Measurements from ENCODE around the gene ZP1. TPM values are rescaled to one million over a fixed set of nuclear protein-coding genes. Genes with fewer than 3 reads are reported as not detected.

ZP1 gene
- total RNA-seq, 4 donors from 2014 or later, result not detected

GRCh38 chr11:60887556-60887955 lies 20.2 kb downstream of the ZP1 start:
- intact Hi-C loops (cut with DNase I), result no loop called here
- TF ChIP-seq POLR2A (IDR thresholded peaks at IDR 0.05) (no peak), CTCF (IDR thresholded peaks at IDR 0.05) (peak in 3 of 6 experiments; percentile 26 to 55 (median 53))
- Histone ChIP-seq H3K4me1 (peaks cover 0 to 18% (median 0%) of the 10 kb centered on the region in 3 donors), H3K27ac (no peak overlapping the region), H3K36me3 (peaks cover 0 to 38% (median 2%) of the 10 kb centered on the region in 3 donors), H3K4me3 (no peak overlapping the region), H3K27me3 (no peaks in the 10 kb centered on the region), H3K9me3 (no peaks in the 10 kb centered on the region)
- WGBS, 2 donors, result 61 to 66% methylated on average over 4 to 5 of the region's 5 CpGs
- no peak for DNase-seq

DNA sequence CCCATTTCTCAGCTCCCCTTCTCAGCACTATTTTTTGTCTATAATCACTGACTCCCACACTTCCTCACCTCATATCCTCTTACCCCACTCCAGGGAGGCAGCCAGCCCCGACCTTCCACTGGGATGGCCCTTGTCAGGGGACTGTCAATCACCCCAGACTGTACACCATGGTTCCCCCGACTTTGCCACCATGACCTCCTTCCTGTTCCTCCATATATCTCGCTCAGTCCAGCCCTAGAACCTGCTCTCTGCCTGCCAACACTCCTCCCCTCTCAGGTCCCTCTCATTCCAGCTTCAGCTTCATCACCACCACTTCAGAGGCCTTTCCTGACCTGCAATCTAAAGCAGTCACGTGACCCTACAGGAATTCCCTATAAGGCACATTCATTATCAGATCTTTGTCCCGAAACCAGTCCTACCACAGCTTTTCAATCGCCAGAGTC lies 22.5 kb downstream of the ZP1 start:
- Histone ChIP-seq H3K27me3 (no peaks in the 10 kb centered on the region), H3K4me3 (no peak overlapping the region), H3K4me1 (peaks cover 0 to 18% (median 0%) of the 10 kb centered on the region in 3 donors), H3K9me3 (no peaks in the 10 kb centered on the region), H3K36me3 (peaks cover 3 to 61% (median 15%) of the 10 kb centered on the region in 3 donors), H3K27ac (no peak overlapping the region)
- 59 to 64% methylated on average over 6 of the region's 6 CpGs for WGBS, 2 donors
- intact Hi-C loops (cut with DNase I), result no loop called here
- DNase-seq, result no peak
- TF ChIP-seq POLR2A (IDR thresholded peaks at IDR 0.05), result no peak
- TF ChIP-seq CTCF (IDR thresholded peaks at IDR 0.05), result no peak

DNA sequence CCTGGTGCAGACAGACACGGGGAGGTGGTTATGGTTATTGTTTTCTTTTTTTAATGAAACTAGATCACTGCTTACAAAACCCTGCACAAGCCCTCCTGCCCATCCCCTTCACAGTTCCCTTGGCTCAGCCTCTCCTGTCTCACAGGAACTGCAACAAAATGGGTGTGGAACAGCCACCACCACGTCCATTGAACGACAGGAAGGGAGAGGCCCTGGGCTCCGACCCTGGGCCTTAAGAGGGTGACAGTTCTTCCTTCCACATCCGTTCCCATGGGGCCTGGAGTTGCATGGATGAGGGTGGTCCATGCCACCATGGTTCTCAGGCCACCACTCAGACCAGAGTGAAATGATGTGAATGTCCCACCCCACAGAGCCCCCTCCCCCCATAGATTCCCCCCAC lies 23.4 kb downstream of the ZP1 start:
- peaks cover 3 to 69% (median 22%) of the 10 kb centered on the region in 3 donors for H3K36me3 ChIP-seq
- H3K27ac ChIP-seq, result peak overlapping the region in 1 of 4 donors; percentile 28
- no peak for TF ChIP-seq POLR2A (IDR thresholded peaks at IDR 0.05)
- no peak for TF ChIP-seq CTCF (IDR thresholded peaks at IDR 0.05)
- H3K4me1 ChIP-seq, result peaks cover 0 to 18% (median 0%) of the 10 kb centered on the region in 3 donors
- WGBS, 2 donors, result 40 to 60% methylated on average over 4 to 5 of the region's 5 CpGs
- H3K4me3 ChIP-seq, result no peak overlapping the region
- H3K27me3 ChIP-seq, result no peaks in the 10 kb centered on the region
- no peak for DNase-seq
- intact Hi-C loops (cut with DNase I), result no loop called here
- H3K9me3 ChIP-seq, result no peaks in the 10 kb centered on the region

DNA sequence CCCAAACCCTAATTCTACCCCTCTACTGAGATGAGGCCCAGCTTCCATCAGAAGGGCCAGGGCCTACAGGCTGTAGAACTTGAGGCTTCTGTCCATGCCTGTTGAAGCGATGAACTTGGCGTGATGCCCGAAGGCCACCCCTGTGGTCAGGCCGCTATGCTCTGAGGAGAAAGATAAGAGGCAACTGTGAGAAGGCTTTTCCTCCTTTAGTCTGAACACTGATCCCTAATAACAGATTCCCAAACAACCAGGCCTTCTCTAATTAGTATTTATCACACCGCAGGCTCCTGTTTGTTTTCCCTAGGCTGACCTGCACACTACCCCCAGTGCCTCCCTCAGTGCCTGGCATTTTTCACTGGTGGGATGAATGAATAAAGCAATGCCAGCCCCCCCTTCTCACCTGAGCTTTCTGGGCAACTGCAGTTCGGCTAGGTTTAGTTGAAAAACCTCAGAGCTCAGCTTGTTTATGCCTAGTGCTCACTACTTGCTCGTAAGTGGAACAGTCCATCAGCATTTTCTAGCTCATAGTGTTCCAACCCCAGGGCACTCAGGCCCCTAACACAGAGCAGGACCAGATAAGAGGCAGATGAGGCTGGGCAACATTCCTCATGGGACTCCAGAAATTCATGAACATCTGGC lies 23.9 kb downstream of the ZP1 start:
- Histone ChIP-seq H3K4me1 (peaks cover 0 to 18% (median 0%) of the 10 kb centered on the region in 3 donors), H3K36me3 (peaks cover 3 to 74% (median 27%) of the 10 kb centered on the region in 3 donors), H3K27me3 (no peaks in the 10 kb centered on the region), H3K27ac (peak overlapping the region in 1 of 4 donors; percentile 28), H3K9me3 (no peaks in the 10 kb centered on the region), H3K4me3 (no peak overlapping the region)
- WGBS, 2 donors, result 83 to 84% methylated on average over 5 to 7 of the region's 7 CpGs
- DNase-seq, result no peak
- intact Hi-C loops (cut with DNase I), result no loop called here
- TF ChIP-seq CTCF (IDR thresholded peaks at IDR 0.05) (no peak), POLR2A (IDR thresholded peaks at IDR 0.05) (no peak)

DNA sequence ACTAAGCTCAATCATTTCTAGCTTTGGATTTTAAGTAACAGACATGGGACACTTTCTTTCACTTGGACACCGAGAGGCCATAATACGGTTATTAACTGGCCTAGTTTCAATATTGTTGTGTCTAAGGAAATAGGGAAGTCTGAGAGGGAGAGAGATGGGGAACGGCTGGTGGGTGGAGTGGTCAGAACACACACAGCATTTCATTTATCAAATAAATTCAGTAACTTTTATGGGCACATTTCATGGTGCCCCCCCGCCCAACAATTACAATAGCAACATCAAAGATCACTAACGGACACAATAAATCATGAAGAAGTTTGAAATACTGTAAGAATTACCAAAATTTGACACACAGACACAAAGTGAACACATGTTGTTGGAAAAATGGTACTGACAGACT lies 28.3 kb downstream of the ZP1 start:
- Histone ChIP-seq H3K27me3 (no peaks in the 10 kb centered on the region), H3K9me3 (no peaks in the 10 kb centered on the region), H3K4me1 (peaks cover 0 to 8% (median 0%) of the 10 kb centered on the region in 3 donors), H3K36me3 (peaks cover 33 to 100% (median 63%) of the 10 kb centered on the region in 3 donors), H3K4me3 (no peak overlapping the region), H3K27ac (no peak overlapping the region)
- no peak for TF ChIP-seq POLR2A (IDR thresholded peaks at IDR 0.05)
- TF ChIP-seq CTCF (IDR thresholded peaks at IDR 0.05), result no peak
- intact Hi-C loops (cut with DNase I), result loop anchor here (5.0 kb wide), 1 partner anchor 58 kb away; no protein-coding TSS in a partner anchor
- no peak for DNase-seq
- WGBS, 2 donors, result 70 to 82% methylated on average over 4 to 5 of the region's 5 CpGs
